Neural progenitor cell (in vitro differentiated cells): Measurements from ENCODE around the gene EPHB4. TPM values are rescaled to one million over a fixed set of nuclear protein-coding genes. Genes with fewer than 3 reads are reported as not detected.

ENCODE experiments used
- DNase-seq: peaks from one replicate; pipeline ENCODE4 v3.0.0-alpha.2; 2016; ENCODE audit warnings: low spot score
- H2AFZ ChIP-seq: fragments of 200-600 bp; sonication (generic); replicated peaks from 2 replicates; pipeline ENCODE4 v1.6.1; 2016; ENCODE audit warnings: antibody characterized with exemption
- H3F3A ChIP-seq: fragments of 200-600 bp; sonication (generic); 2 replicates; pipeline ENCODE4 v1.6.1; 2016; ENCODE audit warnings: antibody characterized with exemption, low read depth
- H3K27ac ChIP-seq: fragments of 200-600 bp; sonication (generic); 2 replicates; pipeline ENCODE4 v1.5.1; 2016; ENCODE audit warnings: mild to moderate bottlenecking
- H3K27me3 ChIP-seq: fragments of 200-600 bp; sonication (generic); 2 replicates; pipeline ENCODE4 v1.6.1; 2016; ENCODE audit warnings: mild to moderate bottlenecking, moderate library complexity
- H3K36me3 ChIP-seq: fragments of 200-600 bp; sonication (generic); 2 replicates; pipeline ENCODE4 v1.5.1; 2016
- H3K4me1 ChIP-seq: fragments of 200-600 bp; sonication (generic); 2 replicates; pipeline ENCODE4 v1.6.1; 2016; ENCODE audit warnings: mixed run types
- H3K4me2 ChIP-seq: fragments of 200-600 bp; sonication (generic); 2 replicates; pipeline ENCODE4 v1.6.1; 2016
- H3K4me3 ChIP-seq: fragments of 200-600 bp; sonication (generic); 2 replicates; pipeline ENCODE4 v1.5.1; 2016
- H3K79me2 ChIP-seq: fragments of 200-600 bp; sonication (generic); 2 replicates; pipeline ENCODE4 v1.6.1; 2016; ENCODE audit warnings: low read depth
- H3K9ac ChIP-seq: fragments of 200-600 bp; sonication (generic); 2 replicates; pipeline ENCODE4 v1.6.1; 2016
- H3K9me3 ChIP-seq: fragments of 200-600 bp; sonication (generic); 2 replicates; pipeline ENCODE4 v1.5.1; 2016; ENCODE audit warnings: low read depth
- H4K20me1 ChIP-seq: fragments of 200-600 bp; sonication (generic); 2 replicates; pipeline ENCODE4 v1.6.1; 2016; ENCODE audit warnings: low read depth
- H3K27ac Mint-ChIP-seq: 3 replicates; pipeline ENCODE4 v1.8.0; 2021; ENCODE audit warnings: mixed read lengths
- H3K27me3 Mint-ChIP-seq: 2 replicates; pipeline ENCODE4 v1.8.0; 2022; ENCODE audit warnings: low read depth, mild to moderate bottlenecking, inconsistent platforms, moderate library complexity, mixed read lengths; ENCODE audit not compliant: insufficient read depth
- H3K36me3 Mint-ChIP-seq: 3 replicates; pipeline ENCODE4 v1.8.0; 2021; ENCODE audit warnings: mixed read lengths
- H3K4me1 Mint-ChIP-seq: 3 replicates; pipeline ENCODE4 v1.8.0; 2021; ENCODE audit warnings: mixed read lengths
- H3K4me3 Mint-ChIP-seq: 3 replicates; pipeline ENCODE4 v1.8.0; 2021; ENCODE audit warnings: mild to moderate bottlenecking, moderate library complexity, mixed read lengths
- H3K9me3 Mint-ChIP-seq: 3 replicates; pipeline ENCODE4 v1.8.0; 2020; ENCODE audit warnings: mixed read lengths
- CTCF ChIP-seq: fragments of 200-600 bp; sonication (generic); IDR thresholded peaks from 2 replicates; pipeline ENCODE4 v1.5.1; 2017; ENCODE audit warnings: antibody characterized with exemption, mild to moderate bottlenecking
- EZH2 ChIP-seq: fragments of 200-600 bp; sonication (generic); IDR thresholded peaks from 2 replicates; pipeline ENCODE4 v1.6.1; 2017; ENCODE audit warnings: antibody characterized with exemption, mild to moderate bottlenecking, moderate library complexity
- EZH2phosphoT487 ChIP-seq: fragments of 200-600 bp; sonication (generic); IDR thresholded peaks from 2 replicates; pipeline ENCODE4 v1.6.1; 2017; ENCODE audit warnings: antibody characterized with exemption
- total RNA-seq: library from RNA; depleted of rRNA; stranded (reverse); fragments of >200 nt; gene quantifications from 2 replicates; pipeline ENCODE4 v1.2.3, GENCODE V29; 2015; ENCODE audit warnings: low replicate concordance

The EPHB4 gene
- total RNA-seq, 1 donor from 2014 or later: 66.5 TPM

- Histone ChIP-seq H3K36me3 (no peaks in the 10 kb centered on the region), H3F3A (peaks cover 10% of the 10 kb centered on the region), H4K20me1 (no peaks in the 10 kb centered on the region), H3K4me3 (no peak overlapping the region), H3K27ac (no peak overlapping the region), H3K27me3 (no peaks in the 10 kb centered on the region), H2AFZ (no peak overlapping the region), H3K9ac (no peak overlapping the region), H3K9me3 (no peaks in the 10 kb centered on the region), H3K79me2 (peaks cover 26% of the 10 kb centered on the region), H3K4me2 (no peak overlapping the region), H3K4me1 (peaks cover 13% of the 10 kb centered on the region)
- Mint-ChIP-seq H3K4me1 (peaks cover 11% of the 10 kb centered on the region), H3K36me3 (peaks cover 5% of the 10 kb centered on the region), H3K4me3 (peak overlapping the region; percentile 39), H3K27me3 (peaks cover 5% of the 10 kb centered on the region), H3K9me3 (no peaks in the 10 kb centered on the region), H3K27ac (peak overlapping the region; percentile 42)
- no peak for DNase-seq
- TF ChIP-seq CTCF (no peak), EZH2 (no peak), EZH2phosphoT487 (no peak)
Observed at GRCh38 chr7:100865372-100865911, 38.1 kb upstream of the EPHB4 start.

- Mint-ChIP-seq H3K4me3 (no peak overlapping the region), H3K27me3 (peaks cover 5% of the 10 kb centered on the region), H3K4me1 (peaks cover 11% of the 10 kb centered on the region), H3K36me3 (peaks cover 7% of the 10 kb centered on the region), H3K9me3 (no peaks in the 10 kb centered on the region), H3K27ac (peak overlapping the region; percentile 17)
- Histone ChIP-seq H2AFZ (no peak overlapping the region), H3K4me1 (peaks cover 13% of the 10 kb centered on the region), H3K9me3 (no peaks in the 10 kb centered on the region), H3F3A (peaks cover 10% of the 10 kb centered on the region), H3K4me3 (no peak overlapping the region), H3K9ac (no peak overlapping the region), H3K4me2 (no peak overlapping the region), H3K27me3 (no peaks in the 10 kb centered on the region), H4K20me1 (no peaks in the 10 kb centered on the region), H3K79me2 (peaks cover 25% of the 10 kb centered on the region), H3K36me3 (no peaks in the 10 kb centered on the region), H3K27ac (no peak overlapping the region)
- DNase-seq: no peak
- TF ChIP-seq CTCF (no peak), EZH2 (no peak), EZH2phosphoT487 (no peak)
Observed at GRCh38 chr7:100864263-100864845, 37.0 kb upstream of the EPHB4 start.

- Histone ChIP-seq H3K4me2 (no peak overlapping the region), H3K79me2 (peaks cover 16% of the 10 kb centered on the region), H3K4me1 (peaks cover 9% of the 10 kb centered on the region), H3F3A (peaks cover 10% of the 10 kb centered on the region), H3K9me3 (no peaks in the 10 kb centered on the region), H3K4me3 (no peak overlapping the region), H3K27me3 (no peaks in the 10 kb centered on the region), H3K27ac (no peak overlapping the region), H2AFZ (no peak overlapping the region), H4K20me1 (no peaks in the 10 kb centered on the region), H3K9ac (no peak overlapping the region), H3K36me3 (no peaks in the 10 kb centered on the region)
- Mint-ChIP-seq H3K9me3 (no peaks in the 10 kb centered on the region), H3K27me3 (peaks cover 5% of the 10 kb centered on the region), H3K4me1 (peaks cover 11% of the 10 kb centered on the region), H3K36me3 (peaks cover 7% of the 10 kb centered on the region), H3K4me3 (no peak overlapping the region), H3K27ac (no peak overlapping the region)
- DNase-seq: no peak
- TF ChIP-seq EZH2phosphoT487: no peak
- TF ChIP-seq EZH2: no peak
- no peak for TF ChIP-seq CTCF
Observed at GRCh38 chr7:100863406-100863950, 36.2 kb upstream of the EPHB4 start.
